H9 (cell line): ENCODE results near the gene CACNB4. TPM values are rescaled to one million over a fixed set of nuclear protein-coding genes. Genes with fewer than 3 reads are reported as not detected.

ENCODE experiments used
- DNase-seq: peaks from one replicate; pipeline ENCODE4 v3.0.0-alpha.2; 2017
- H2AFZ ChIP-seq: one replicate; pipeline ENCODE4 v1.6.1; 2013; ENCODE audit warnings: mild to moderate bottlenecking, low read length, control low read depth, moderate library complexity
- H2AK5ac ChIP-seq: 2 replicates; pipeline ENCODE4 v1.6.1; 2013; ENCODE audit warnings: low read length, control low read depth, mixed read lengths; ENCODE audit not compliant: insufficient read length
- H2BK120ac ChIP-seq: one replicate; pipeline ENCODE4 v1.6.1; 2013; ENCODE audit warnings: low read depth, mild to moderate bottlenecking, low read length, control low read depth, inconsistent platforms; ENCODE audit not compliant: poor library complexity, severe bottlenecking
- H2BK12ac ChIP-seq: 2 replicates; pipeline ENCODE4 v1.6.1; 2013; ENCODE audit warnings: low read length, control low read depth, mixed read lengths, low read depth; ENCODE audit not compliant: insufficient read length
- H2BK15ac ChIP-seq: 2 replicates; pipeline ENCODE4 v1.6.1; 2013; ENCODE audit warnings: low read depth, low read length, control low read depth
- H2BK20ac ChIP-seq: one replicate; pipeline ENCODE4 v1.6.1; 2013; ENCODE audit warnings: low read depth, mild to moderate bottlenecking, low read length, control low read depth, inconsistent platforms; ENCODE audit not compliant: poor library complexity, severe bottlenecking
- H2BK5ac ChIP-seq: 2 replicates; pipeline ENCODE4 v1.6.1; 2013; ENCODE audit warnings: low read length, control low read depth, mixed read lengths; ENCODE audit not compliant: insufficient read length
- H3K14ac ChIP-seq: 2 replicates; pipeline ENCODE4 v1.6.1; 2013; ENCODE audit warnings: low read length, control low read depth; ENCODE audit not compliant: insufficient read depth
- H3K18ac ChIP-seq: 2 replicates; pipeline ENCODE4 v1.6.1; 2013; ENCODE audit warnings: low read depth, mild to moderate bottlenecking, mixed read lengths, low read length, control low read depth; ENCODE audit not compliant: insufficient read length
- H3K23ac ChIP-seq: 2 replicates; pipeline ENCODE4 v1.6.1; 2013; ENCODE audit warnings: low read length, control low read depth, mixed read lengths, low read depth; ENCODE audit not compliant: insufficient read length
- H3K23me2 ChIP-seq: 2 replicates; pipeline ENCODE4 v1.6.1; 2013; ENCODE audit warnings: low read depth, mild to moderate bottlenecking, mixed read lengths, low read length, control low read depth; ENCODE audit not compliant: insufficient read length, poor library complexity, severe bottlenecking
- H3K27ac ChIP-seq: 2 replicates; pipeline ENCODE4 v1.5.1; 2013; ENCODE audit warnings: low read length, control low read depth, mixed read lengths, low read depth; ENCODE audit not compliant: insufficient read length
- H3K27me3 ChIP-seq: 2 replicates; pipeline ENCODE4 v1.6.1; 2013; ENCODE audit warnings: low read length, control low read depth, inconsistent platforms; ENCODE audit not compliant: insufficient read depth
- H3K4ac ChIP-seq: 2 replicates; pipeline ENCODE4 v1.6.1; 2013; ENCODE audit warnings: low read depth, mild to moderate bottlenecking, control low read depth, inconsistent platforms, low read length, moderate library complexity
- H3K4me1 ChIP-seq: 2 replicates; pipeline ENCODE4 v1.6.1; 2013; ENCODE audit warnings: low read length, control low read depth, inconsistent platforms; ENCODE audit not compliant: insufficient read depth
- H3K4me2 ChIP-seq: 2 replicates; pipeline ENCODE4 v1.6.1; 2013; ENCODE audit warnings: low read length, control low read depth, mixed read lengths; ENCODE audit not compliant: insufficient read length, insufficient read depth
- H3K56ac ChIP-seq: 2 replicates; pipeline ENCODE4 v1.6.1; 2013; ENCODE audit warnings: low read depth, mild to moderate bottlenecking, mixed read lengths, low read length, control low read depth; ENCODE audit not compliant: insufficient read length
- H3K79me1 ChIP-seq: 2 replicates; pipeline ENCODE4 v1.6.1; 2013; ENCODE audit warnings: low read depth, mild to moderate bottlenecking, moderate library complexity, low read length, control low read depth, inconsistent platforms; ENCODE audit not compliant: insufficient read depth, poor library complexity, severe bottlenecking
- H3K79me2 ChIP-seq: 2 replicates; pipeline ENCODE4 v1.6.1; 2013; ENCODE audit warnings: low read length, control low read depth, inconsistent platforms; ENCODE audit not compliant: insufficient read depth
- H3K9ac ChIP-seq: 2 replicates; pipeline ENCODE4 v1.6.1; 2013; ENCODE audit warnings: low read length, control low read depth, mixed read lengths; ENCODE audit not compliant: insufficient read length; ENCODE audit errors: extremely low read depth
- H3K9me3 ChIP-seq: one replicate; pipeline ENCODE4 v1.6.1; 2013; ENCODE audit warnings: low read depth, low read length, inconsistent platforms; ENCODE audit not compliant: control insufficient read depth
- H3T11ph ChIP-seq: one replicate; pipeline ENCODE4 v1.6.1; 2013; ENCODE audit warnings: mild to moderate bottlenecking, low read length, control low read depth, inconsistent platforms
- H4K20me1 ChIP-seq: one replicate; pipeline ENCODE4 v1.6.1; 2013; ENCODE audit not compliant: control insufficient read depth, insufficient read length, insufficient read depth
- H4K5ac ChIP-seq: 2 replicates; pipeline ENCODE4 v1.6.1; 2013; ENCODE audit warnings: low read depth, mild to moderate bottlenecking, mixed read lengths, low read length, control low read depth; ENCODE audit not compliant: insufficient read length
- H4K8ac ChIP-seq: replicated peaks from 2 replicates; pipeline ENCODE4 v1.6.1; 2013; ENCODE audit warnings: low read length, control low read depth, mixed read lengths, low read depth; ENCODE audit not compliant: insufficient read length
- H4K91ac ChIP-seq: 2 replicates; pipeline ENCODE4 v1.6.1; 2013; ENCODE audit warnings: low read depth, mild to moderate bottlenecking, moderate library complexity, mixed read lengths, low read length, control low read depth; ENCODE audit not compliant: insufficient read length
- H3K27ac Mint-ChIP-seq, 3 experiments: 2 replicates in 2 of 3; 3 replicates in 1 of 3; pipeline ENCODE4 v1.8.0; 2020 to 2021; ENCODE audit warnings: mixed read lengths in 3 of 3, mild to moderate bottlenecking in 1 of 3, moderate library complexity in 1 of 3
- H3K27me3 Mint-ChIP-seq: 2 replicates; pipeline ENCODE4 v1.8.0; 2021; ENCODE audit warnings: low read depth, mild to moderate bottlenecking, moderate library complexity, mixed read lengths
- H3K36me3 Mint-ChIP-seq, 3 experiments: 2 replicates in 2 of 3; 3 replicates in 1 of 3; pipeline ENCODE4 v1.8.0; 2020 to 2021; ENCODE audit warnings: low read depth in 3 of 3, mixed read lengths in 3 of 3; ENCODE audit not compliant: insufficient read depth in 1 of 3
- H3K4me1 Mint-ChIP-seq, 2 experiments: 2 replicates each; pipeline ENCODE4 v1.8.0; 2020; ENCODE audit warnings: mixed read lengths in 2 of 2
- H3K4me3 Mint-ChIP-seq, 2 experiments: 2 replicates in 1 of 2; 3 replicates in 1 of 2; pipeline ENCODE4 v1.8.0; 2020 to 2021; ENCODE audit warnings: mild to moderate bottlenecking in 2 of 2, mixed read lengths in 2 of 2, moderate library complexity in 1 of 2
- H3K9me3 Mint-ChIP-seq, 2 experiments: 2 replicates in 1 of 2; 3 replicates in 1 of 2; pipeline ENCODE4 v1.8.0; 2020; ENCODE audit warnings: mild to moderate bottlenecking in 2 of 2, mixed read lengths in 2 of 2, moderate library complexity in 1 of 2
- WGBS: extraction: QIAGEN DNeasy Blood & Tissue Kit; methylation state at CpG from one replicate; pipeline ENCODE4 v1.1.7; 2013; ENCODE audit warnings: missing lambda C conversion rate, low lambda C conversion rate, mixed read lengths; ENCODE audit not compliant: insufficient read length; ENCODE audit errors: extremely low coverage; 5-methylcytosine and 5-hydroxymethylcytosine counted together
- total RNA-seq: library from RNA; stranded (reverse); gene quantifications from 2 replicates; pipeline ENCODE4 v1.2.1, GENCODE V29; 2021
- TF ChIP-seq, protein P1 (sequence below): fragments of 200-600 bp; sonication (generic); conservative IDR thresholded peaks from 3 replicates; pipeline ENCODE4 v1.8.0; 2021; ENCODE audit warnings: antibody characterized with exemption, mild to moderate bottlenecking

The CACNB4 gene
- total RNA-seq, 1 experiment from 2014 or later, result 1.4 TPM

DNA sequence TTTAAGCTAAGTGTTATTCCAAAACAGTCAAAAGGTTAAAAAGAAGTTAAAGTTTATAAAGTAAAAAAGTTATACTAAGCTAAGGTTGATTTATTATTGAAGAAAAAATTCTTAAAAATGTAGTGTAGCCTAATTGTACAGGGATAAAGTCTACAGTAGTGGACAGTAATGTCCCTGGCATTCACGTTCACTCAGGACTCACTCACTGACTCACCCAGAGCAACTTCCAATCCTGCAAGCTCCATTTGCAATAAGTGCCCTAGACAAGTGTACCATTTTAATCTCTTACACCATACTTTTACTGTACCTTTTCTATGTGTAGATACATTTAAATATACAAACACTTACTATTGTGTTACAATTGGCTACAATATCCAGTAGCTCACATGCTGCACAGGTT is 86.1 kb downstream of the CACNB4 start:
- Mint-ChIP-seq H3K9me3 (no peaks in the 10 kb centered on the region), H3K4me3 (no peak overlapping the region), H3K4me1 (no peaks in the 10 kb centered on the region), H3K36me3 (no peaks in the 10 kb centered on the region), H3K27ac (no peak overlapping the region), H3K27me3 (peaks cover 4% of the 10 kb centered on the region)
- no peak overlapping the region for H3T11ph ChIP-seq
- no peak overlapping the region for H2BK120ac ChIP-seq
- H3K4me2 ChIP-seq, result no peak overlapping the region
- H3K27me3 ChIP-seq, result no peaks in the 10 kb centered on the region
- no peaks in the 10 kb centered on the region for H3K23me2 ChIP-seq
- H4K8ac ChIP-seq, result no peak overlapping the region
- H3K18ac ChIP-seq, result no peak overlapping the region
- no peak overlapping the region for H4K91ac ChIP-seq
- DNase-seq, result no peak
- no peak overlapping the region for H2AFZ ChIP-seq
- H3K14ac ChIP-seq, result no peak overlapping the region
- no peaks in the 10 kb centered on the region for H4K20me1 ChIP-seq
- H4K5ac ChIP-seq, result no peak overlapping the region
- TF ChIP-seq, protein P1, sequence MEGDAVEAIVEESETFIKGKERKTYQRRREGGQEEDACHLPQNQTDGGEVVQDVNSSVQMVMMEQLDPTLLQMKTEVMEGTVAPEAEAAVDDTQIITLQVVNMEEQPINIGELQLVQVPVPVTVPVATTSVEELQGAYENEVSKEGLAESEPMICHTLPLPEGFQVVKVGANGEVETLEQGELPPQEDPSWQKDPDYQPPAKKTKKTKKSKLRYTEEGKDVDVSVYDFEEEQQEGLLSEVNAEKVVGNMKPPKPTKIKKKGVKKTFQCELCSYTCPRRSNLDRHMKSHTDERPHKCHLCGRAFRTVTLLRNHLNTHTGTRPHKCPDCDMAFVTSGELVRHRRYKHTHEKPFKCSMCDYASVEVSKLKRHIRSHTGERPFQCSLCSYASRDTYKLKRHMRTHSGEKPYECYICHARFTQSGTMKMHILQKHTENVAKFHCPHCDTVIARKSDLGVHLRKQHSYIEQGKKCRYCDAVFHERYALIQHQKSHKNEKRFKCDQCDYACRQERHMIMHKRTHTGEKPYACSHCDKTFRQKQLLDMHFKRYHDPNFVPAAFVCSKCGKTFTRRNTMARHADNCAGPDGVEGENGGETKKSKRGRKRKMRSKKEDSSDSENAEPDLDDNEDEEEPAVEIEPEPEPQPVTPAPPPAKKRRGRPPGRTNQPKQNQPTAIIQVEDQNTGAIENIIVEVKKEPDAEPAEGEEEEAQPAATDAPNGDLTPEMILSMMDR, result no peak
- H3K23ac ChIP-seq, result no peak overlapping the region
- no peak overlapping the region for H2BK15ac ChIP-seq
- no peaks in the 10 kb centered on the region for H3K79me1 ChIP-seq
- H2BK12ac ChIP-seq, result no peak overlapping the region
- H3K79me2 ChIP-seq, result no peaks in the 10 kb centered on the region
- WGBS, result no CpG with 5 or more reads among the region's 1 CpG
- H3K27ac ChIP-seq, result no peak overlapping the region
- H2BK5ac ChIP-seq, result no peak overlapping the region
- no peak overlapping the region for H2BK20ac ChIP-seq
- no peak overlapping the region for H3K9ac ChIP-seq
- H2AK5ac ChIP-seq, result no peak overlapping the region
- no peak overlapping the region for H3K56ac ChIP-seq
- no peaks in the 10 kb centered on the region for H3K4me1 ChIP-seq
- H3K4ac ChIP-seq, result no peak overlapping the region
- H3K9me3 ChIP-seq, result no peaks in the 10 kb centered on the region
